Fibroblast of mammary gland (primary cell): ENCODE results near the gene PRIM2.
"Not testable (repeated sequence)": the region's sequence is repeated elsewhere in the genome, so short reads cannot be mapped to it uniquely, and the experiment has no call there.

ENCODE experiments used
- DNase-seq: peaks from one replicate; pipeline ENCODE4 v3.0.0-alpha.2; 2010; ENCODE audit warnings: low read depth
- H3K4me3 ChIP-seq: 2 replicates; pipeline ENCODE4 v1.5.1; 2011; ENCODE audit warnings: low read depth, mild to moderate bottlenecking, low read length, moderate library complexity; ENCODE audit not compliant: control insufficient read depth
- CTCF ChIP-seq: conservative IDR thresholded peaks from 2 replicates; pipeline ENCODE4 v1.5.1; 2011; ENCODE audit warnings: low read depth, low read length, inconsistent platforms; ENCODE audit not compliant: control insufficient read depth, insufficient read depth

Gene PRIM2

GRCh38 chr6:57671937-57672627 is 354.7 kb downstream of the PRIM2 start:
- H3K4me3 ChIP-seq, result not testable (repeated sequence)
- peak; percentile 60 for DNase-seq
- peak; percentile 19 for TF ChIP-seq CTCF

GRCh38 chr6:57673281-57673680 is 355.9 kb downstream of the PRIM2 start:
- H3K4me3 ChIP-seq, result not testable (repeated sequence)
- peak; percentile 42 for DNase-seq
- TF ChIP-seq CTCF, result peak; percentile 32

- not testable (repeated sequence) for DNase-seq, H3K4me3 ChIP-seq
These were observed 358.0 kb downstream of the PRIM2 start for GRCh38 chr6:57675386-57675785.

- DNase-seq, H3K4me3 ChIP-seq: not testable (repeated sequence)
These were observed 379.0 kb downstream of the PRIM2 start for GRCh38 chr6:57696382-57696781.
